ENCODE data around the gene ZNF638.
"Not testable (repeated sequence)": the region's sequence is repeated elsewhere in the genome, so short reads cannot be mapped to it uniquely, and the experiment has no call there.

The ZNF638 gene

DNA sequence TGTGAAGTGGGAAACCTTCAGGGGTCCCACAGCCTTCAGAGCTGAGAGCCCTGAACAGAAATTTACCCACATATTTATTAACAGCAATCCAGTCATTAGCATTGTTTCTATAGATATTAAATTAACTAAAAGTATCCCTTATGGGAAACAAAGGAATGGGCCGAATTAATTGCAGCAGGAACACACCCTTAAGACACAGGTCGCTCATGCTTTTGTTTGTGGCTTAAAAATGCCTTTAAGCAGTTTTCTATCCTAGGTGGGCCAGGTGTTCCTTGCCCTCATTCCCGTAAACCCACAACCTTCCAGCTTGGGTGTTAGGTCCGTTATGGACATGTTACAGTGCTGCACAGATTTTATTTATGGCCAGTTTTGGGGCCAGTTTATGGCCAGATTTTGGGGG is 13.7 kb upstream of the ZNF638 start:
- H3K9me3 Mint-ChIP-seq: peaks cover 14 to 23% of the 10 kb centered on the region in 2 donors
- H3K27me3 Mint-ChIP-seq: peaks cover 38 to 39% of the 10 kb centered on the region in 2 donors
- not testable (repeated sequence) for H3K36me3 Mint-ChIP-seq (ENCODE audit: insufficient read depth); DNase-seq; ATAC-seq (replicated peaks); H3K4me1 Mint-ChIP-seq (ENCODE audit: low read depth in 2 of 2); H3K27ac Mint-ChIP-seq; H3K4me3 Mint-ChIP-seq

DNA sequence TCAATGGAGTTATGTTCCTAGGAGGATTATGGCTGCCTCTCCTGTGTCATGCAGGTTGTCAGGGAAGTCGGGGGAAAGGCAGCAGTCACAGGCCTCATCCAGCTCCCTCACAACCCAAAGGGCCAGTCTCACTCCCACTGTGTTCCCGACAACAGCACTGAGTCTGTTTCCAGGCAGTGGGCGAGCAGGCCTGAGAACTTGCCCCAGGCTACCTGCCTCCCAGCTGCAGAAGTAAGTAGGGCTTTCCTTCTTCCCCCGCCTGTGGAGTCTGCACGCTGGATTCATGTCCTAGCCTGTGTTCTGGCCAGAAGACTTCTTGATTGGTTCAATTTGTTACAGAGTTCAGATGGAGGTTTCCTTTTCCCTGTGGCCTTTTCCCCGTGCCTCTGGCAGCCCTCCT is 8.2 kb upstream of the ZNF638 start:
- Mint-ChIP-seq H3K4me3 (no peak overlapping the region), H3K9me3 (peaks cover 13 to 15% of the 10 kb centered on the region in 2 donors), H3K36me3 (ENCODE audit: insufficient read depth) (no peaks in the 10 kb centered on the region), H3K27me3 (peaks cover 23 to 41% of the 10 kb centered on the region in 2 donors), H3K4me1 (ENCODE audit: low read depth in 2 of 2) (no peaks in the 10 kb centered on the region), H3K27ac (no peak overlapping the region)
- ATAC-seq (replicated peaks) (no peak), DNase-seq (no peak)

- Mint-ChIP-seq H3K36me3 (ENCODE audit: insufficient read depth) (peaks cover 9% of the 10 kb centered on the region), H3K4me1 (ENCODE audit: low read depth in 2 of 2) (peaks cover 2 to 7% of the 10 kb centered on the region in 2 donors), H3K27ac (no peak overlapping the region), H3K9me3 (peaks cover 0 to 4% of the 10 kb centered on the region in 2 donors), H3K4me3 (no peak overlapping the region), H3K27me3 (peaks cover 14 to 18% of the 10 kb centered on the region in 2 donors)
- DNase-seq: no peak
- no peak for ATAC-seq (replicated peaks)
These were observed 4.6 kb upstream of the ZNF638 start for GRCh38 chr2:71326968-71327367.

DNA sequence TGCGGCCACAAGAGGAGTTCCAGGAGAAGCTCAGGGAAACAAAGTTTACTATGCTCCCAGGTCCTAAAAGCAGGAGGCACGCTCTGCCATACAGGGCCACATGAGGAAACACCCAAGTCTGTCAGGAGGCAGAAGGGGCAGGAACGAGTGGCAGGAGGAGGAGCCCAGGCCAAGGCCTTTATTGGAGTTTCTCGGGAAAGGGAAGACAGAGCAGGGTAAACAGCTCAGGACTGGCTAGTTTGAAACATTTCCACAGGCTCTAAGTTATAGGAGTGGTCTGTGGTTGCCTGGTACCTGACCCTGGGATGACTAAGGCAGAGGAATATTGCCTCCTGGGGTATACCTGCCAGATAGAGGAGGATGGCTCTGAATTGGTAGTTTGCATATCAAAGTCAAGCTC is 3.7 kb upstream of the ZNF638 start:
- Mint-ChIP-seq H3K4me1 (ENCODE audit: low read depth in 2 of 2) (peaks cover 8 to 16% of the 10 kb centered on the region in 2 donors), H3K9me3 (no peaks in the 10 kb centered on the region), H3K36me3 (ENCODE audit: insufficient read depth) (peaks cover 13% of the 10 kb centered on the region), H3K27me3 (peaks cover 8 to 13% of the 10 kb centered on the region in 2 donors), H3K4me3 (no peak overlapping the region), H3K27ac (no peak overlapping the region)
- DNase-seq (no peak), ATAC-seq (replicated peaks) (no peak)

DNA sequence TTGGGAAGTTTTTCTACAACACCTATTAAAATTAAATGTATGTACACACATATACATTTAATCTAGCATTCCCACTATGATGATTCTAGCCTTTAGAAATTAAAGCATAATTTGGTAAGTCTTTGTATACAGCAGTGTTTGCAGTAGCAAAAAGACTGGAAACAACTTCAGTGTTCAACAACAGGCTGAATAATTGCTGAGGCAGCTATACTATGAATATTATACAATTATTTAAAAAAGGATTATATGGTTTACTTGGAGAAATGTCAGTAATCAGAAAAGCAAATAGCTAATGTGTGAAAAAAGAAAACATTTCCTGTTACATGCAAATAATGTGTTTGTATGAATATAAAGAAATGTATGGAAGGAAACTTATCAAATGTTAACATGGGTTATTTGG is 1.4 kb upstream of the ZNF638 start:
- Mint-ChIP-seq H3K36me3 (ENCODE audit: insufficient read depth) (peaks cover 23% of the 10 kb centered on the region), H3K27me3 (peaks cover 0 to 8% of the 10 kb centered on the region in 2 donors), H3K9me3 (no peaks in the 10 kb centered on the region), H3K27ac (no peak overlapping the region), H3K4me1 (ENCODE audit: low read depth in 2 of 2) (peaks cover 19 to 33% of the 10 kb centered on the region in 2 donors), H3K4me3 (peak overlapping the region; percentile 93 to 100)
- no peak for DNase-seq
- ATAC-seq (replicated peaks): no peak

- no peak for ATAC-seq (replicated peaks)
- peak in 1 of 3 experiments; percentile 29 for DNase-seq
- peaks cover 0 to 8% of the 10 kb centered on the region in 2 donors for H3K27me3 Mint-ChIP-seq
- peak overlapping the region; percentile 98 to 99 for H3K27ac Mint-ChIP-seq
- peaks cover 19 to 36% of the 10 kb centered on the region in 2 donors for H3K4me1 Mint-ChIP-seq (ENCODE audit: low read depth in 2 of 2)
- no peaks in the 10 kb centered on the region for H3K9me3 Mint-ChIP-seq
- peaks cover 29% of the 10 kb centered on the region for H3K36me3 Mint-ChIP-seq (ENCODE audit: insufficient read depth)
- H3K4me3 Mint-ChIP-seq: peak overlapping the region; percentile 93 to 100
These were observed 824 bp upstream of the ZNF638 start for GRCh38 chr2:71330585-71331330.

- ATAC-seq (replicated peaks); H3K9me3 Mint-ChIP-seq; DNase-seq; H3K27me3 Mint-ChIP-seq: not testable (repeated sequence)
- Mint-ChIP-seq H3K4me3 (peak overlapping the region; percentile 93 to 100), H3K27ac (peak overlapping the region; percentile 98 to 99), H3K36me3 (ENCODE audit: insufficient read depth) (peaks cover 32% of the 10 kb centered on the region), H3K4me1 (ENCODE audit: low read depth in 2 of 2) (peaks cover 19 to 39% of the 10 kb centered on the region in 2 donors)
These were observed 326 bp upstream of the ZNF638 start for GRCh38 chr2:71331331-71331580.

DNA sequence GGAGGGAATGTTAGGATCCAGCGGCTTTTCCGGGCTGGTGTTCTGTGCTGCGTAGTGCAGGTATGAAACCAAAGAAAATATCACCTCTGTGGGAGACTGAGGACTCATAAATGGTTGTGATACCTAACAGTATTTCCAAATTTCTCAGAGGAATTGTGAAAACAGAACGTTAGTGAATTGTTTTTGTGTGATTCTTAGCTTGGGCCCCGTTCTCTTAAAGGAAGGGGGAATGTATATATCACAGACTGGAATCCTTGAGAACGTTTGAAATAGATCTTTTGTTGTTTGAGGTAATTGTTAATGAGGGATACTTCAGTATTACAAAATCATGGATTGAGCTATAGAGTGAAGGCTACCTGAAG is 834 bp downstream of the ZNF638 start:
- Mint-ChIP-seq H3K4me3 (peak overlapping the region; percentile 93 to 100), H3K36me3 (ENCODE audit: insufficient read depth) (peaks cover 33% of the 10 kb centered on the region), H3K4me1 (ENCODE audit: low read depth in 2 of 2) (peaks cover 22 to 47% of the 10 kb centered on the region in 2 donors), H3K27me3 (peaks cover 0 to 8% of the 10 kb centered on the region in 2 donors), H3K9me3 (no peaks in the 10 kb centered on the region), H3K27ac (peak overlapping the region; percentile 98 to 99)
- DNase-seq (no peak), ATAC-seq (replicated peaks) (no peak)

- no peak for DNase-seq
- H3K4me3 Mint-ChIP-seq: peak overlapping the region; percentile 93 to 100
These were observed 2.0 kb downstream of the ZNF638 start for GRCh38 chr2:71333619-71334018.

GRCh38 chr2:71336384-71336783 is 4.8 kb downstream of the ZNF638 start:
- H3K27ac Mint-ChIP-seq: no peak overlapping the region
- DNase-seq (no peak), ATAC-seq (replicated peaks) (no peak)
- no peaks in the 10 kb centered on the region for H3K9me3 Mint-ChIP-seq
- peaks cover 37% of the 10 kb centered on the region for H3K36me3 Mint-ChIP-seq (ENCODE audit: insufficient read depth)
- H3K4me1 Mint-ChIP-seq (ENCODE audit: low read depth in 2 of 2): peaks cover 39 to 79% of the 10 kb centered on the region in 2 donors
- no peak overlapping the region for H3K4me3 Mint-ChIP-seq
- H3K27me3 Mint-ChIP-seq: no peaks in the 10 kb centered on the region

More at GRCh38 chr2:71333619-71334018, 2.0 kb downstream of the ZNF638 start:
- Mint-ChIP-seq H3K9me3 (no peaks in the 10 kb centered on the region), H3K27me3 (peaks cover 0 to 8% of the 10 kb centered on the region in 2 donors), H3K36me3 (ENCODE audit: insufficient read depth) (peaks cover 35% of the 10 kb centered on the region), H3K4me1 (ENCODE audit: low read depth in 2 of 2) (peaks cover 29 to 58% of the 10 kb centered on the region in 2 donors), H3K27ac (peak overlapping the region; percentile 88 to 98)
- ATAC-seq (replicated peaks): no peak

DNA sequence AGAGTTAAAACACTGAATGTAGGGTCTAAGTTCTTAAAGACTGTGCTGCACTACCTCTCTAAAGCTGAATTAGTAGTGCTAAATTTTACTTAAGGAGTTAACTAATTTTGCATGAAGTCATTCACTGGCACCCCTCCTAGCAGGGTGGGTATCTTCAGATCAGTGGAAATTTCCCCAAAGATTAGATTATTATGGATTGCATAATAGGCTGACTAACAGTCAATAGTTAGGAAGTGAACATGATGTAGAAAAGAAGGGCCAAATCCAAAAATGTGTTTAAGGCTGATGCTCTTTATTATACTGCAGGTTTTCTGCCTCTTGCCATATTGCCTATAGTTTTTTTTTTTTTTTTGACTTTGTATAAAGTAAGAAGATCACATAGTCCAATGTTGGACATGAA is 5.2 kb downstream of the ZNF638 start:
- ATAC-seq (replicated peaks): no peak
- Mint-ChIP-seq H3K27ac (no peak overlapping the region), H3K4me1 (ENCODE audit: low read depth in 2 of 2) (peaks cover 39 to 80% of the 10 kb centered on the region in 2 donors), H3K9me3 (no peaks in the 10 kb centered on the region), H3K36me3 (ENCODE audit: insufficient read depth) (peaks cover 33% of the 10 kb centered on the region), H3K4me3 (no peak overlapping the region), H3K27me3 (no peaks in the 10 kb centered on the region)
- DNase-seq: no peak

- Mint-ChIP-seq H3K9me3 (no peaks in the 10 kb centered on the region), H3K4me1 (ENCODE audit: low read depth in 2 of 2) (peaks cover 33 to 76% of the 10 kb centered on the region in 2 donors), H3K27ac (no peak overlapping the region), H3K4me3 (peak overlapping the region in 1 of 2 donors; percentile 26), H3K36me3 (ENCODE audit: insufficient read depth) (peaks cover 29% of the 10 kb centered on the region), H3K27me3 (no peaks in the 10 kb centered on the region)
- ATAC-seq (replicated peaks): no peak
- no peak for DNase-seq
These were observed 6.2 kb downstream of the ZNF638 start for GRCh38 chr2:71337776-71338175.

- Mint-ChIP-seq H3K9me3 (no peaks in the 10 kb centered on the region), H3K36me3 (ENCODE audit: insufficient read depth) (peaks cover 22% of the 10 kb centered on the region), H3K4me1 (ENCODE audit: low read depth in 2 of 2) (peaks cover 28 to 72% of the 10 kb centered on the region in 2 donors), H3K27ac (no peak overlapping the region), H3K27me3 (no peaks in the 10 kb centered on the region), H3K4me3 (peak overlapping the region in 1 of 2 donors; percentile 11)
- ATAC-seq (replicated peaks) (no peak), DNase-seq (no peak)
These were observed 8.1 kb downstream of the ZNF638 start for GRCh38 chr2:71339685-71340084.

- DNase-seq: no peak
- no peaks in the 10 kb centered on the region for H3K9me3 Mint-ChIP-seq
- peaks cover 28 to 69% of the 10 kb centered on the region in 2 donors for H3K4me1 Mint-ChIP-seq (ENCODE audit: low read depth in 2 of 2)
- H3K36me3 Mint-ChIP-seq (ENCODE audit: insufficient read depth): peaks cover 22% of the 10 kb centered on the region
- peak overlapping the region in 1 of 2 donors; percentile 48 for H3K27ac Mint-ChIP-seq
- no peaks in the 10 kb centered on the region for H3K27me3 Mint-ChIP-seq
- no peak for ATAC-seq (replicated peaks)
- H3K4me3 Mint-ChIP-seq: peak overlapping the region in 1 of 2 donors; percentile 11
These were observed 8.6 kb downstream of the ZNF638 start for GRCh38 chr2:71340176-71340575.
